Effector memory CD4-positive, alpha-beta T cell (primary cell): ENCODE measurements around the gene TOMM20.
"Not testable (repeated sequence)": the region's sequence is repeated elsewhere in the genome, so short reads cannot be mapped to it uniquely, and the experiment has no call there.

Source experiments
- DNase-seq, 3 donors: peaks; one replicate each; pipeline ENCODE4 v3.0.0-alpha.2; 2020
- H3K27ac ChIP-seq: 2 replicates; pipeline ENCODE4 v1.7.0; 2013; ENCODE audit warnings: mild to moderate bottlenecking, low read length, moderate library complexity; ENCODE audit not compliant: insufficient read depth, poor library complexity, severe bottlenecking
- H3K27me3 ChIP-seq: replicated peaks from 2 replicates; pipeline ENCODE4 v1.7.0; 2013; ENCODE audit warnings: mild to moderate bottlenecking, low read length; ENCODE audit not compliant: insufficient read depth, control insufficient read depth, poor library complexity, severe bottlenecking
- H3K36me3 ChIP-seq: 2 replicates; pipeline ENCODE4 v1.7.0; 2013; ENCODE audit warnings: mild to moderate bottlenecking, low read length, moderate library complexity; ENCODE audit not compliant: control insufficient read depth, insufficient read depth
- H3K4me1 ChIP-seq: 2 replicates; pipeline ENCODE4 v1.7.0; 2013; ENCODE audit warnings: low read length, mild to moderate bottlenecking; ENCODE audit not compliant: control insufficient read depth, insufficient read depth, poor library complexity, severe bottlenecking
- H3K4me3 ChIP-seq: 2 replicates; pipeline ENCODE4 v1.7.0; 2013; ENCODE audit warnings: low read length, low read depth, mild to moderate bottlenecking; ENCODE audit not compliant: insufficient read depth, poor library complexity, severe bottlenecking
- H3K9me3 ChIP-seq: 2 replicates; pipeline ENCODE4 v1.7.0; 2013; ENCODE audit warnings: mild to moderate bottlenecking, low read length, moderate library complexity; ENCODE audit not compliant: control insufficient read depth

Gene TOMM20

GRCh38 chr1:235085411-235086117, 43.1 kb downstream of the TOMM20 start:
- H3K27me3 ChIP-seq, H3K4me1 ChIP-seq, H3K27ac ChIP-seq, H3K9me3 ChIP-seq, DNase-seq, H3K4me3 ChIP-seq, H3K36me3 ChIP-seq: not testable (repeated sequence)

- H3K4me3 ChIP-seq, H3K4me1 ChIP-seq, H3K9me3 ChIP-seq, H3K27ac ChIP-seq, H3K27me3 ChIP-seq, H3K36me3 ChIP-seq, DNase-seq: not testable (repeated sequence)
These were observed 47.8 kb downstream of the TOMM20 start for GRCh38 chr1:235080788-235081187.

GRCh38 chr1:235080297-235080657, 48.4 kb downstream of the TOMM20 start:
- not testable (repeated sequence) for H3K9me3 ChIP-seq, H3K27me3 ChIP-seq, DNase-seq, H3K4me3 ChIP-seq, H3K27ac ChIP-seq, H3K36me3 ChIP-seq
- H3K4me1 ChIP-seq = peaks cover 13% of the 10 kb centered on the region

DNA sequence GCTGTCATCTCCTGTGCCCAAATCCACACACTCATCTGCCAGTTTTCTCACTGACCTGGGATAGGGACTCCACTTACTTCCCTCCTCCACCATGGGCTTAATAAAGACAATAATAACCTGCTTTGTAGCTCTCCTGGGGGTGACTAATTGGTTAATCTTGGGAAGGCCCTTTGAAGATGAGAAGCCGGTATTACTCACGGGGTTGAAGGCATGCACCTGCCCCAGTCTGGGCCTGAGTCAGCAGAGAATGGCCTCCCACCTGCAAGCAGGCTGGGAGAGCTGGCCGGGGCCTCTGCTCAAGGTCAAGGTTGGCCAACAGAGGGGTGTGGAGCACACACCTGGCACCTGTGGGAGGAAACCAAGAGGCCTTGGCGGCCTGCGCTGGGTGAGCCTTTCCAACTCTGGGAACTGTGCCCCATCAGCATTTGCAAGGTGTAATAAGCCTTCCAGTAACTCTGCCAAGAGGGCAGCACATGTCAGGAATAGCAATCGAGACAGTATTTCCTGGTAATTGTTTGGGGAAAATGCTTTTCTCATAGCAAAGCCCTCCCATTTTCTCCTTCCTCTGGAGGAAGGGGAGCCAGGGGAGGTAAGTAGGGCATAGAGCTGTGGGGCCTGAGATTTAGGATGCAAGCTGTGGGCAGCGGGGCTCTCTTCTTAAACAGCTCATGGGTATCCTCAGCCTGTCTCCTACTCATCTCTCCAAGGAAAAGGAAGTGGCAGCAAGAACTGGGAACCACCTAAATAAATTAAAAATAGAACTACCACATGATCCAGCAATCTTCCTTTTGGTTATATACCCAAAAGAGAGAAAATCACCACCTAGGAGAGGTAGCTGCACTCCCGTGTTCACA, 49.0 kb downstream of the TOMM20 start:
- H3K36me3 ChIP-seq = no peaks in the 10 kb centered on the region
- no peaks in the 10 kb centered on the region for H3K9me3 ChIP-seq
- peaks cover 19% of the 10 kb centered on the region for H3K4me1 ChIP-seq
- no peak for DNase-seq
- no peak overlapping the region for H3K27ac ChIP-seq
- no peaks in the 10 kb centered on the region for H3K27me3 ChIP-seq
- no peak overlapping the region for H3K4me3 ChIP-seq

DNA sequence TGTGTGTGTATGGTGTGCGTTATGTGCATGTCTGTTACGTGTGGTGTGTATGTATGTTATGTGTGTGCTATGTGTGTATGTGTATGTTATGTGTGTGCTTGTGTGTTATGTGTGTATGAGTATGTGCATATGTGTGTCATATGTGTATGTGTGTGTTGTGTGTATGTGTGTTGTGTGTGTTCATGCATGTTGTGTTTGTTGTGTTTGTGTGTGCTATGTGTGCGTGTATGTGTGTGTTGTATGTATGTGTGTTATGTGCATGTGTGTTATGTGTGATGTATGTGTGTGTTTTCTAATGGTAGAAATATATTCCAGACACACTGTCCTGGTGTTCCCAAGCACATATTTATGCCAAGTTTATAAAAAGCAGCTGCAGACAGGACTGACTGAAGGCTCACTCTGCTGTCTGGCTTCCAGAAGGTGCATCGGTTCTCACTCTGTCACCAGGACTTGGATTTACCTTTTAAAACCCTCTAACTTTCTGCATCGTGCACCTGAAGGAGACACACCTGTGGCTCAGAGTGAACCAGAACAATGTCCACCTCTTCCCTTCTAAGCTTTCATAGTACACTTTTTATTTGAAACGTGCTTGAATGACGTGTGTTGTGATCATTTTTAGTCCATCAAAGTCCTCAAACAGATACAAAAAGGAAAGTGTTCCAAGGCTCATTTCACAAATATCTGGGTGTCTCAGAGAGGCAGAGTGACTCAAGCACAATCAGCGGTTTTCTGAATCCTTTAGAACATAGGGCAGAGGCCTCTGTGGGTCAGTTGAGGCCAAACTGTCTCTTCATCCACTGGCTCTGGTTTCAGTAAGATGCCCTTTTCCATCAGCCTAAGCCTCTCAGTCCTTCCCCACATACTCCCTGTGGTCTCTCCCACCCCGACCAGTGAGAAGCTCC, 49.9 kb downstream of the TOMM20 start:
- Histone ChIP-seq H3K36me3 (no peaks in the 10 kb centered on the region), H3K4me1 (peaks cover 25% of the 10 kb centered on the region), H3K9me3 (no peaks in the 10 kb centered on the region), H3K4me3 (no peak overlapping the region), H3K27me3 (no peaks in the 10 kb centered on the region), H3K27ac (no peak overlapping the region)
- no peak for DNase-seq

GRCh38 chr1:235077571-235078479, 50.8 kb downstream of the TOMM20 start:
- no peak overlapping the region for H3K27ac ChIP-seq
- peaks cover 17% of the 10 kb centered on the region for H3K4me1 ChIP-seq
- no peaks in the 10 kb centered on the region for H3K36me3 ChIP-seq
- H3K4me3 ChIP-seq = no peak overlapping the region
- no peaks in the 10 kb centered on the region for H3K9me3 ChIP-seq
- no peak for DNase-seq
- no peaks in the 10 kb centered on the region for H3K27me3 ChIP-seq

- H3K27me3 ChIP-seq = no peaks in the 10 kb centered on the region
- H3K27ac ChIP-seq = no peak overlapping the region
- H3K9me3 ChIP-seq = no peaks in the 10 kb centered on the region
- DNase-seq = no peak
- no peak overlapping the region for H3K4me3 ChIP-seq
- no peaks in the 10 kb centered on the region for H3K36me3 ChIP-seq
- peaks cover 17% of the 10 kb centered on the region for H3K4me1 ChIP-seq
These were observed 51.5 kb downstream of the TOMM20 start for GRCh38 chr1:235077163-235077540.

DNA sequence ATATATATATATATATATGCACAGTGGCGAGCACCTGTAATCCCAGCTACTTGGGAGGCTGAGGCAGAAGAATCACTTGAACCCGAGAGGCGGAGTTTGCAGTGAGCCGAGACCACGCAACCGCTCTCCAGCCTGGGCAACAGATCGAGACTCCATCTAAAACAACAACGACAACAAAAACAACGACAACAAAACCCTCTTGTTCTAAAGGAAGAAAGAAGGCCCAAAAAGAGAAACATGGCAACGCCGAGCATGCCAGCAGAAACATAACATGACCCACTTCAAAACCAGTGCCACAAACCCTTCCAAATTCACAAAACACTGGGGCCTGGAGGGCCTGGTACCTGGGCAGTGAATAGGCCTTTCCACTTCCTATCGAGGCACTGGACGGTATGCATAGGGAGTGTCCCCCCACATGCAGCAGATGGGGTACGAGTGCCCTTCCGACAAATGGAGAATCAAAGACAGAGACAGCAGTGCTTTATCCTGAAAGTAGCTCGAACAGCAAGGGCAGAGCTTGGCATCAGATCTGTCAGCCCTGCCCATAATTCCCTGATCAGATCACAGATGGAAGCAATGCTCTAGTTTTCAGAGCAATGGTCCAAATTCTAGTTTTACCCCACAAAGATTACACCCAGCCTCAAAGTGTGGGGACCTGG, 52.0 kb downstream of the TOMM20 start:
- Histone ChIP-seq H3K9me3 (no peaks in the 10 kb centered on the region), H3K36me3 (no peaks in the 10 kb centered on the region), H3K27me3 (no peaks in the 10 kb centered on the region), H3K4me1 (peaks cover 17% of the 10 kb centered on the region), H3K4me3 (no peak overlapping the region), H3K27ac (no peak overlapping the region)
- DNase-seq = no peak

- H3K36me3 ChIP-seq = no peaks in the 10 kb centered on the region
- no peak overlapping the region for H3K27ac ChIP-seq
- no peak overlapping the region for H3K4me3 ChIP-seq
- no peaks in the 10 kb centered on the region for H3K9me3 ChIP-seq
- peaks cover 17% of the 10 kb centered on the region for H3K4me1 ChIP-seq
- H3K27me3 ChIP-seq = no peaks in the 10 kb centered on the region
- DNase-seq = no peak
These were observed 52.8 kb downstream of the TOMM20 start for GRCh38 chr1:235075777-235076308.
